ENCODE data around the gene VTI1A.

DNA sequence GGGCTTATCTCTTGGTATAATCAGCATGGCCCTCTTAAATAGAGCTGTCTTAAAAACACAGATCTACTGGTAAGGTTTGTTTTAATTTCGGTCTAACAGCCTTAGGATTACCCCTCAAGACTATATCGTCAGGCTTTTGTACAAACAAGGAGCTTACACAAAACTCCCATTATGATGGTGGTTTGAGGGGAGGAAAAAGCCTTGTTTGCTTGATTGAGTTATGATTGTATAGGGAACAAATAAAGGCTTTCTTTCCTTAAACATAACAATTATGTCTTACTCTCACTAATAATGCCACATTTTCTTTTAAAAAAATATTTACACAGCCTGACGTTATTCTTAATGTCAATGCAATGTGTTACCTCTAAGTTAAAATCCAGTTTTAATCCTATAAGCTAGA lies 314.2 kb downstream of the VTI1A start:
- no peak for TF ChIP-seq POLR2A (IDR thresholded peaks at IDR 0.05; ENCODE audit: low read length)
- TF ChIP-seq GATA1 (IDR thresholded peaks at IDR 0.05; ENCODE audit: low read depth, low read length) = no peak

All from erythroblast (primary cell).